ENCODE measurements around the gene NELFCD. TPM values are rescaled to one million over a fixed set of nuclear protein-coding genes. Genes with fewer than 3 reads are reported as not detected.
A peak's percentile ranks its signal among the peaks of the same experiment; 100 is the strongest.

NELFCD gene
- total and polyA plus RNA-seq, 10 of the 15 experiments (the other 5 are each of a cell fraction or from before 2014, with no cell fraction given), result 8.9 to 109 (median 82.9) TPM

GRCh38 chr20:58980711-58981627, at the start of gene NELFCD (continued):
- TF ChIP-seq CREM (IDR thresholded peaks at IDR 0.05; ENCODE audit: low read depth) (no peak), SMC3 (IDR thresholded peaks at IDR 0.05; ENCODE audit: borderline replicate concordance, low read length) (0 out of 2 replicates have a peak, but pooled peaks have one; percentile 15), RBBP5 (conservative IDR thresholded peaks at IDR 0.05) (no peak), CHD4 (IDR thresholded peaks at IDR 0.05) (peak; percentile 56; the same call in 1 of the 2 replicates), ZBTB40 (IDR thresholded peaks at IDR 0.05; ENCODE audit: borderline replicate concordance) (peak; percentile 43; the same call in 1 of the 2 replicates), IRF4 (IDR thresholded peaks at IDR 0.05; ENCODE audit: low read depth, low read length) (no peak), SMAD5 (IDR thresholded peaks at IDR 0.05; ENCODE audit: low read depth) (peak; percentile 74; the same call in 1 of the 2 replicates), KDM1A (IDR thresholded peaks at IDR 0.05; ENCODE audit: borderline replicate concordance) (no peak), ZBTB33 (IDR thresholded peaks at IDR 0.05) (no peak), RELB (IDR thresholded peaks at IDR 0.05; ENCODE audit: low read depth) (peak; percentile 50; the same call in 1 of the 2 replicates), MEF2A (IDR thresholded peaks at IDR 0.05; ENCODE audit: insufficient read depth, low read depth, low read length) (no peak), TAF1 (IDR thresholded peaks at IDR 0.05; ENCODE audit: borderline replicate concordance, low read depth, low read length) (0 out of 2 replicates have a peak, but pooled peaks have one; percentile 23)
